ENCODE results near the gene GABBR2.
"Not testable (repeated sequence)": the region's sequence is repeated elsewhere in the genome, so short reads cannot be mapped to it uniquely, and the experiment has no call there.

The GABBR2 gene

GRCh38 chr9:98678244-98678842 is 30.4 kb downstream of the GABBR2 start:
- peak; percentile 4 for DNase-seq

DNA sequence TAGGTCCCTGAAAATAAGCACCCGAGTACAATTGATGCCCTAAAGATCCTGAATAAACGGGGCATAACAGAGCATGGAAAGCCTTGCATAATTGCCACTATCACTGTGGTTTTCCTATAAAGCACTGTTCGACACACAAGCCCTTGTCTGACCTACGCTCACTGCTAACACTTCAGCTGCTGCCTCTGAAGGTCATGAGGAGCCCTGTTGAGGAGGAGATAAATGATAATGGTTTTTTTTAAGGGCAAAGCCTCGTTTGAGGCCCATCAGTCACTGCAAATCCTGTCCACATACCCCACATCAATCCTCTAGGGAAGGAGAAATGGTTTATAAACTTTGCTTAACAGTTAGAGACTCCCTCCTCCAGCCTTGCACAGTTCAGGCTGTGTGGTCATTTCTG is 35.1 kb downstream of the GABBR2 start:
- no peak for DNase-seq

DNA sequence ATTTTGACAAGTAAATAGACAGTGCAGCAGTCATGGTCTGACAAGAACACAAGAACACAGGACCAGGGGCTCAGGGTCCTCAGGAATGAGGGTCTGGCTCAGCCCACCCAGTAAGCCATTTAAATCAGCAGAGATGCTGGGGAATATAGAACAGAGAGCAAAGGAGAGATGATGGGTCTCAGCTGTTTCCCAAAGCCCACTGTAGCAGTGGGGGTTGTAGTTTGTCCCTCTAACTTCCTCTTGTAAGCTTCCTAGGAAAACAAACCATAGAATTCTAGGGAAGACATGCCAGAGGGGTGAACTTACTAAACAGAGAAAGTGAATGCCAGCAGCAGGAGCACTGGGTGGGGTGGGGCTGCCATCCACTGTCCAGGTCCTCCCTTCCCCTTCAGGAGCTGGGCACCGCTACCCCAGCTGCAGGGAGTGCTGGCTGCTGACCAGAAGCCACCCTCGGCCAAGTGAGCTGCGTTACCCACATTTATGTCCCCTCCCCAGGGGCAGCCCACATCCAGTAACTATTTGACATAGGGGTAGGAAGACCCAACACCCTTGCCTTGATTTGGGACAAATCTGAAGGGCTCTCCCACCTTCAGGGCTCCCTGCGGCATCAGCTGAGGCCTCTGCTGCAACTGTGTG is 41.6 kb downstream of the GABBR2 start:
- no peak for DNase-seq

GRCh38 chr9:98665501-98665900 is 43.2 kb downstream of the GABBR2 start:
- no peak for DNase-seq

DNA sequence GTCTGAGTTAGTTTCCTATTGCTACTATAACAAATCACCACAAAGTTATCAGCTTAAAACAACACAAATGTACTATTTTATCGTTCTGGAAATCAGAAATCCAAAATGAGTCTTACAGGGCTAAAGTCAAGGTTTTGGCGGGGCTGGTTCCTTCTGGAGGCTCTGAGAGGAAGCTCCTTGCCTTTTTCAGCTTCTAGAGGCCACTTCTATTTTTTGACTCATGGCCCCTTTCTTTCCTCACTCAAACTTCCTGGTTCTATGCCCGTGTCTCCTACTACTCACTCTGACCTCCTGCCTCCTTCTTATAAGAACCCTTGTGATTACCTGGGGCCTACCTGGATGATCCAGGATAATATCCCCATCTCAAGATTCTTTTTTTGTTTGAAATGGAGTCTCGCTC is 48.2 kb downstream of the GABBR2 start:
- peak; percentile 35 for DNase-seq

- DNase-seq, result no peak
Observed at GRCh38 chr9:98658951-98659351, 49.8 kb downstream of the GABBR2 start.

DNA sequence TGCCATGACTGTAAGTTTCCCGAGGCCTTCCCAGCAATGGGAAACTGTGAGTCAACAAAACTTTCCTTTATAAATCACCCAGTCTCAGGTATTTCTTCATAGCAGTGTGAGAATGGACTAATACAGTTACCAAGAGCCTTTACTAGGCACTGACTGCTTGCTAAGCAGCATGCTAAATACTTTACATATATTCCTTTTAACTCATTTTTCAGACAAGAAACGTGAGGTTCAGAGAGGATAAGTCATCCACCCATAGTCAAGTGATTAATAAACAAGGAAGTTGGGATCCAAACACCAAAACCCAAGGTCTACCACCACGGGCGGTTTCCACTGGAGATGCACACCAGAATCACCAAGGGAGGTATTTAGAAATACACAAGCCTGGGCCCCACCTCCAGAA is 50.8 kb downstream of the GABBR2 start:
- no peak for DNase-seq

DNA sequence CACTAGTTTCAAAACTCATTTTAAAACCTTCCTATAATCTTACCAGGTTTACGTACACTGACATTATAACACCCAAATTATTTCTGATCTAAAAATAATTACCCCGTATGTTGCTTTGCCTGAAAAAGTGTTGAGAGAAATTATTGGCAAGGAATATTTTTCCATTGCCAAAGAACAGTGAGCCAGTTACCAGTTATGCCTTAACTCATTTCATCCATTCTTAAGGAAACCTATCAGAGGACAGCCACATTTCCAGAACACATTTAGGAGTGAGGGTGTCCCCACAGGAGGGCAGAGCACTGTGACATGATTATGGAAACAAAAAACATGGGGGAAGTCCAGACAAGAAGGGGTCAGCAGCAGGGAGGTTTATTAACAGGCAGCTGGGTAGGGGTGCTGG is 52.2 kb downstream of the GABBR2 start:
- DNase-seq, result no peak

GRCh38 chr9:98655428-98655827 is 53.3 kb downstream of the GABBR2 start:
- not testable (repeated sequence) for DNase-seq

GRCh38 chr9:98654247-98654646 is 54.5 kb downstream of the GABBR2 start:
- no peak for DNase-seq

DNA sequence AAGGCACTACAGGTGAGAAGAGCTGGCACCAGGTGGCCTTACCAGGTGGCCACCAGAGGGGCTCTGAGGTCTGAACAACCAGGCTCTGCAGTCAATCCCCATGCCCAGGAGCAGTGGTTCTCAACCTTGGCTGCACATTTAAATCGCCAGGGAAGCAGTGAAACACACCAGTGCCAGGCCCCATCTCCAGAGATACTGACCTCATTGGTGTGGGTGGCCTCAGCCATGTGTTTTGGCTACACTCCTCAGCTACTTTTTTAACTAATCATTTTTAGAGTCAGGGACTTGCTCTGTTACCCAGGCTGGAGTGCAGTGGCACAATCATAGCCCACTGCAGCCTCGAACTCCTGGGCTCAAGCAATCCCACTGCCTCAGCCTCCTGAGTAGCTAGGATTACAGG is 56.0 kb downstream of the GABBR2 start:
- no peak for DNase-seq

DNA sequence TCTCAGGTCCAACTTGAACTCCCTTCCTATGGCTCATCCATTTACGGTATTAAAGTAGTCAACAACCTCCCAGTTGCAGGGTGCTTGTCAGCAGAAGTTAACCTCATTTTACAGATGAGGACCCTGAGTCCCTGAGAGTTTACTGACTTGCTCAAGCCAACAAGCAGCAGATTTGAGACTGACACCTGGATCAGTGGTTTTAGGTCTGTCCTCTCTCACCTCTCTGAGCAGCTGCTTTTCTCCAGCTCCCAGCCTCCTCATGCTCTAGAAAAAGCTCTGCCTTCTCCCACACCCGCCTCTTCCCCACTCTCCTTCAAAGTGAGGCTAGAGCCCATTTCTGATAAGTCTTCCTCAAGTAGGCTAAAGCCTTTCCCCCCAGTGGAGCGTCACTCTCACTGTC is 56.4 kb downstream of the GABBR2 start:
- no peak for DNase-seq

GRCh38 chr9:98647236-98647635 is 61.5 kb downstream of the GABBR2 start:
- no peak for DNase-seq

DNA sequence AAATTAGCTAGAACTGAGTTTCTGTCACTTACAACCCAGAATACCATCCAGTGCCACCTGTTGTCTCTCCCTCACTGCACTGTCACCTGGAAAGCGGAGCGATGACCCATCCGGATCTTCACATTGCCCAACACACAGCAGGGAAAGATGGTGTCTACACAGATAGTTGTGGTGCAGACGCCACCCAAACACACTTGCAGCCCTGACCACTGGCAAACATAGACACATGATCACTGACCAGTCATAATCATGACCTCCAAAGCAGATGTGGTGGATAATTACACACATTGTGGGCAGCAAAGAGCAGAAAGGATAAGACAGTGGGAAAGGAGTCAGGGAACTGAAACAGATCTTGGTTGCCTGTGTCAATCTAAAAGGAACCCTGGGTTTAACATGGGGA is 64.7 kb downstream of the GABBR2 start:
- DNase-seq, result no peak

DNA sequence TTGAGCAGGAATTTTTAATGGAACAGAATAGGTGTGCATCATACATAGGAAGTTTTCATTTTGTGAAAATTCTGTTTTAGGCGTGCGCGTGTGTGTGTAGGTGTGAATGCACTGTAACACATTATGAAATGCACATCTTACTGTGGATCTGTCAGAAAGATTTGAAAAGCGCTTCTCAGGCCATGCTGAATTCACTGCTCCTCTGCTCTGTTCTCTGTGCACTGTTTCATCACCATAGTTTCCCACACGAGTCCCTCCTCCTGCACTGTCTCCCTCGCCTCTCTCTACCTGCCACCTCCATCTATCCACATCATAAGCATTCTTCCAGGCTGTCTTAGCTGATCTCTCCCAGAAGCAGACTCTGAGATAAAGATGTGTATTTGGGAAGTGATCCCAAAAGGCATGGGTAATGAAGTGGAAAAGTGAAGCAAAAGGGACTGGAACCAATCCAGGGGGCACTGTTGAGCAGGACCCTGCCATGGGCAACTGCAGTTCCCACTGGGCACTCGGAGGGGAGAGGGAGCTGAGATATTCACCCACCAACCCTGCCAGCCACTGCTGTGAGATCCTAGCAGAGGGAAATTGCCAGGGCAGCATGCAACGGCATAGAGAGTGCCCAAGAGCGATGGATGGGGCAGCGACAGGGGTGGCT is 65.9 kb downstream of the GABBR2 start:
- no peak for DNase-seq

GRCh38 chr9:98641695-98642094 is 67.0 kb downstream of the GABBR2 start:
- DNase-seq, result no peak

GRCh38 chr9:98640394-98640793 is 68.3 kb downstream of the GABBR2 start:
- DNase-seq, result no peak

DNA sequence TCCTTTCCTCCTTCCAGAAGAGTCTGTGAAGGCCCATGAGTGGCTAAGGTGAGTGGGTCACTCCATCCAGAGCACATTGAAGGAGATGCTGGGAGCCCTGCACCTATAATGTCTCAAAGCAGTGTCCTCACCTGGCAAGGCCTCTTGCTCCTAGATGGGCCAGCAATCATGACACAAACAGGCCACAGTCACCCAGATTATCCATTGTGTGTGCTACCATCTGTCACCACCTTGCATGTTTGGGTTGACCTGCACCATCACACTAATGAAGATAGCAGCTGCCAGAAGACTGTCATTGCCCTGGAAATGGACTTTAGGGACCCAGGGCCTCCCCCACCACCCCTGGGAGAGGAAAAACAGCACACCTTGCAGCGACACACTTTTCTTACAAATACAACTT is 69.6 kb downstream of the GABBR2 start:
- DNase-seq, result no peak

GRCh38 chr9:98637381-98637780 is 71.4 kb downstream of the GABBR2 start:
- no peak for DNase-seq

- DNase-seq, result no peak
Observed at GRCh38 chr9:98635374-98635773, 73.4 kb downstream of the GABBR2 start.

DNA sequence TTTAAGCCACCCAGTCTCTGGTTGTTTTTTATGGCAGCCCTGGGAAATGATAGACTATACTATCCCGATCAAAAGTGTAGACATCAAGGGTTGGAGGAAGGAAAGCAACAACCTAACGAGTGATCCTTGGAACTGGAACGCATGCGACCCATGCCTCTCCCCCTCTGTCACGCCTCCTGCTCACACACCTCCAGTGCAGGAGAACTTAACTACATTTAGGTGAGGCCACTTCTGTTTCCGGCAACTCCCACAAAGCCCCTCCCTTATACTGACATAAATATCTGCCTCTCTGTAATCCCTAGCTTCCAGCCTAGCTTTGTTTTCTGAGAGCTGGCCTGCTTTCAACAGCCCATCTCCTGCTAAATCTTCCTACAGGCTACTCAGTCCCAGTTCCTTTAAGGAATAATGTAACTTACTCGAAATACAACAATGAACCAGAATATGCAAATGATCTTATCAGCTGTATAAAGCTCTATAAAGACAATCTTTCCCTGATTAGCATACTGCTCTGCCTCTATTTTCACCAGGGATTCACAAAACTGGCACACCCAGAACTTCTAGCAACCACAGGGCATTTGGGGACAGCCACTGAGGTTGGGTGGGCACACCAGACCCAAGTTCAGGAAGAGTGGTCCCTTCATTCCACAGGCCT is 73.9 kb downstream of the GABBR2 start:
- no peak for DNase-seq

DNA sequence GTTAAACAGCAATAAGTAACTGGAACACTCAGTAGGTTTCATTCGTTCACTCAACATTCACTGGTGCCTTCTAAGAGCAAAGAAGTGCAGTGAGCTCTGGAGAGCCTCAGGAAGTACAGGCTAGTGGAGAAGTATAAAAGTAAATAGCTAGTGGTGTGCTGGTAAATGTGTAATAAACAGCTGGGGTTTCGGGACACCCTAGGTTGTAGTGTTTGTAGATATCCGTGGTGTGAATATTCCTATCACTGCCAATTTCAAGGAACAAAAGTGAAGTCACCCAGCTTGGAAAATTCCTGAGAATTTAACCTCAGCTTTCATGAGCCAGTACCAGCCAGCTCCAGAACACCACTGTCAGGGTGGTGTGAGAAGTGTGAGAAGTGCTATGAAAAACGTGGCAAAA is 75.9 kb downstream of the GABBR2 start:
- no peak for DNase-seq

- no peak for DNase-seq
Observed at GRCh38 chr9:98627296-98627695, 81.4 kb downstream of the GABBR2 start.

GRCh38 chr9:98625728-98626127 is 83.0 kb downstream of the GABBR2 start:
- no peak for DNase-seq
